Osteoblast (primary cell): ENCODE measurements around the gene PRKAG2. TPM values are rescaled to one million over a fixed set of nuclear protein-coding genes. Genes with fewer than 3 reads are reported as not detected.
"Not testable (repeated sequence)": the region's sequence is repeated elsewhere in the genome, so short reads cannot be mapped to it uniquely, and the experiment has no call there.

Experiments used
- DNase-seq: peaks from one replicate; pipeline ENCODE4 v3.0.0; 2011; ENCODE audit warnings: low spot score, mixed read lengths; ENCODE audit not compliant: insufficient read length; ENCODE audit errors: missing footprints
- H2AFZ ChIP-seq: 2 replicates; pipeline ENCODE4 v1.6.0; 2011; ENCODE audit warnings: mild to moderate bottlenecking, low read length
- H3K27ac ChIP-seq: 2 replicates; pipeline ENCODE4 v1.5.1; 2011; ENCODE audit warnings: mild to moderate bottlenecking, low read depth, low read length, moderate library complexity
- H3K27me3 ChIP-seq: 2 replicates; pipeline ENCODE4 v1.6.0; 2012; ENCODE audit warnings: mild to moderate bottlenecking, control low read depth, inconsistent platforms, low read length, moderate library complexity; ENCODE audit not compliant: insufficient read depth
- H3K36me3 ChIP-seq: 2 replicates; pipeline ENCODE4 v1.5.1; 2011; ENCODE audit warnings: mild to moderate bottlenecking, low read length, control low read depth, moderate library complexity; ENCODE audit not compliant: insufficient read depth
- H3K4me1 ChIP-seq: 2 replicates; pipeline ENCODE4 v1.5.1; 2011; ENCODE audit warnings: mild to moderate bottlenecking, low read length, control low read depth, moderate library complexity; ENCODE audit not compliant: insufficient read depth
- H3K4me2 ChIP-seq: 2 replicates; pipeline ENCODE4 v1.6.0; 2011; ENCODE audit warnings: mild to moderate bottlenecking, low read length; ENCODE audit not compliant: insufficient read depth
- H3K4me3 ChIP-seq: fragments of 200-600 bp; sonication (generic); 3 replicates; pipeline ENCODE4 v1.5.1; 2012; ENCODE audit warnings: mild to moderate bottlenecking, low read length, inconsistent platforms; ENCODE audit not compliant: insufficient read depth
- H3K79me2 ChIP-seq: 2 replicates; pipeline ENCODE4 v1.6.0; 2012; ENCODE audit warnings: mild to moderate bottlenecking, low read length, control low read depth, inconsistent platforms; ENCODE audit not compliant: insufficient read depth
- H3K9me3 ChIP-seq: 2 replicates; pipeline ENCODE4 v1.5.1; 2011; ENCODE audit warnings: low read depth, low read length, control low read depth
- H4K20me1 ChIP-seq: 2 replicates; pipeline ENCODE4 v1.6.0; 2012; ENCODE audit warnings: mild to moderate bottlenecking, low read length, control low read depth; ENCODE audit not compliant: insufficient read depth
- total RNA-seq: library from RNA; depleted of rRNA; stranded (reverse); fragments of >200 nt; gene quantifications from 2 replicates; pipeline ENCODE4 v1.2.3, GENCODE V29; 2012
- TF ChIP-seq, protein P1 (sequence below): IDR thresholded peaks from 2 replicates; pipeline ENCODE4 v1.5.1; 2011; ENCODE audit warnings: mild to moderate bottlenecking, low read depth, low read length, moderate library complexity; ENCODE audit errors: extremely low read depth

PRKAG2 gene
- total RNA-seq, 1 donor: 20.6 TPM

DNA sequence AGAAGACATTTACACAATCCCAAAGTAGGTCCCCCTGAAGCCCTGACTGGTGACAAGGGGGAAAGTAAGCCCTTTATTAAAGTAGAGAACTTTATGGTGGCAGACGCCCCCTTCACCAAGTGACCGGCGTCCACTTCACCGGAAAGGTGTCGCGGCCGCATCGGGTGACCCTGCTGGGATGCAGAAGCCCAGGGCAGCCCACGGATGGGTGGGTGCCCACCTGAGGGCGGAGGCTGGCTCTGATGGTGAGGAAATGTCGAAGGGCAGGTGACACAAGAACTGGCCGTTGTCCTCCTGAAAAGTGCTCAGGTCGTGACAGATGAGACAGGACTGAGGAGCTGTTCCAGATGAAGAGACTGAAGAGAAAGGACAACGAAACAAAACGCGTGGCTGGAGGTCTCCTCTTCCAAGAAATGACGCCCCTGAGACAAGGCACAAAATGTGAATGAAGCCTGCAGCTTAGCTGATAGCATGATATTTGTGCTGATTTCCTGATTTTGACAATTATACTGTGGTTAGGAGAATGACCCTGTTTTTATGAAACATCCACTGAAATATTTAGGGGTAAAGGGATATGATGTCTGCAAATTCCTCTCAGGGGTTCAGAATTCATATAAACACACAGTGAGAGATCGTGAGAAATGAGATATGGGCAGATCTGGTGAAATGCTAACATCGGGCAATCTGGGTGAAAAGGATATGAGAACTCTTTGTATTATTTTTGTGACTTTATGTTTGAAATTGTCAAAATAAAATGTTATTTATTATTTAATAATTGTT, 123.9 kb downstream of the PRKAG2 start:
- no peak overlapping the region for H3K4me3 ChIP-seq
- no peaks in the 10 kb centered on the region for H3K27me3 ChIP-seq
- H3K9me3 ChIP-seq: no peaks in the 10 kb centered on the region
- H2AFZ ChIP-seq: no peak overlapping the region
- no peaks in the 10 kb centered on the region for H3K36me3 ChIP-seq
- no peaks in the 10 kb centered on the region for H3K79me2 ChIP-seq
- no peak overlapping the region for H3K4me2 ChIP-seq
- H3K4me1 ChIP-seq: peaks cover 47% of the 10 kb centered on the region
- TF ChIP-seq, protein P1, sequence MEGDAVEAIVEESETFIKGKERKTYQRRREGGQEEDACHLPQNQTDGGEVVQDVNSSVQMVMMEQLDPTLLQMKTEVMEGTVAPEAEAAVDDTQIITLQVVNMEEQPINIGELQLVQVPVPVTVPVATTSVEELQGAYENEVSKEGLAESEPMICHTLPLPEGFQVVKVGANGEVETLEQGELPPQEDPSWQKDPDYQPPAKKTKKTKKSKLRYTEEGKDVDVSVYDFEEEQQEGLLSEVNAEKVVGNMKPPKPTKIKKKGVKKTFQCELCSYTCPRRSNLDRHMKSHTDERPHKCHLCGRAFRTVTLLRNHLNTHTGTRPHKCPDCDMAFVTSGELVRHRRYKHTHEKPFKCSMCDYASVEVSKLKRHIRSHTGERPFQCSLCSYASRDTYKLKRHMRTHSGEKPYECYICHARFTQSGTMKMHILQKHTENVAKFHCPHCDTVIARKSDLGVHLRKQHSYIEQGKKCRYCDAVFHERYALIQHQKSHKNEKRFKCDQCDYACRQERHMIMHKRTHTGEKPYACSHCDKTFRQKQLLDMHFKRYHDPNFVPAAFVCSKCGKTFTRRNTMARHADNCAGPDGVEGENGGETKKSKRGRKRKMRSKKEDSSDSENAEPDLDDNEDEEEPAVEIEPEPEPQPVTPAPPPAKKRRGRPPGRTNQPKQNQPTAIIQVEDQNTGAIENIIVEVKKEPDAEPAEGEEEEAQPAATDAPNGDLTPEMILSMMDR: no peak
- H4K20me1 ChIP-seq: no peaks in the 10 kb centered on the region
- DNase-seq: no peak
- H3K27ac ChIP-seq: peak overlapping the region; percentile 80

DNA sequence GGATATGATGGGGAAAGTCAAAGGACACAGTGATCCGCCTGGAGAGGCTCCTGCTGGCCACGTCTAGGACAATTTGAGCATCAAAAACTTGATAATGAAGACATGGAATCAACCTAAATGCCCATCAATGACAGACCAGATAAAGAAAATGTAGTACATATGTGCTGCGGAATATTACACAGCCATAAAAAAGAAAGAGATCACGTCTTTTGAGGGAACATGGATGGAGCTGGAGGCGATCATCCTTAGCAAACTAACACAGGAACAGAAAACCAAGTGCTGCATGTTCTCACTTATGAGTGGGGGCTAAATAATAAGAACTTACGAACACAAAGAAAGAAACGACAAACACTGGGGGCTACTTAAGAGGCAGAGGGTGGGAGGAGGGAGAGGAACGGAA, 124.9 kb downstream of the PRKAG2 start:
- no peaks in the 10 kb centered on the region for H3K36me3 ChIP-seq
- TF ChIP-seq, protein P1: no peak
- H3K4me1 ChIP-seq: peaks cover 42% of the 10 kb centered on the region
- H2AFZ ChIP-seq: no peak overlapping the region
- no peak overlapping the region for H3K4me3 ChIP-seq
- no peak for DNase-seq
- H3K27ac ChIP-seq: no peak overlapping the region
- H4K20me1 ChIP-seq: no peaks in the 10 kb centered on the region
- no peaks in the 10 kb centered on the region for H3K27me3 ChIP-seq
- no peaks in the 10 kb centered on the region for H3K9me3 ChIP-seq
- H3K4me2 ChIP-seq: no peak overlapping the region
- no peaks in the 10 kb centered on the region for H3K79me2 ChIP-seq

DNA sequence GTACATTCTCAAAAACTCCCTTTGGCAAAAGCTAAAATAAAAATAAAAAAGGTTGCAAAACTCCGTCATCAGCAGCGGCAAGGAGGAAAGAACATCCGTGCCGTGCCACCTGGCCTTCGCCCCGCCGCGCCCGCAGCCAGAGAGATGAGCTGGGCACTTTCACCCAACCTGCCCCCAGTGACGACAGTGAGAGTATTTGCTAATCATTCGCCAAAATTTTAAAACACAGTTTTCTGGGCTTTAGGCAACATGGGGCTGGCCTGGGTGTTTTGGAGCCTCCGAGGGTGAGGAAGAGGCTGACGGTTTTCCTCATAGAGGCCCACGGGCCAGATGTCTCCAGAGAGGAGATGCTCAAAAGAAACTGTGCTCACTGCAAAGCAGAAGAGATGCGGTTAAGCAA, 128.2 kb downstream of the PRKAG2 start:
- H3K4me2 ChIP-seq: no peak overlapping the region
- no peak overlapping the region for H2AFZ ChIP-seq
- H3K4me1 ChIP-seq: peaks cover 41% of the 10 kb centered on the region
- no peak overlapping the region for H3K27ac ChIP-seq
- no peaks in the 10 kb centered on the region for H3K79me2 ChIP-seq
- no peaks in the 10 kb centered on the region for H4K20me1 ChIP-seq
- H3K36me3 ChIP-seq: no peaks in the 10 kb centered on the region
- TF ChIP-seq, protein P1: no peak
- H3K27me3 ChIP-seq: no peaks in the 10 kb centered on the region
- H3K9me3 ChIP-seq: no peaks in the 10 kb centered on the region
- H3K4me3 ChIP-seq: no peak overlapping the region
- no peak for DNase-seq

DNA sequence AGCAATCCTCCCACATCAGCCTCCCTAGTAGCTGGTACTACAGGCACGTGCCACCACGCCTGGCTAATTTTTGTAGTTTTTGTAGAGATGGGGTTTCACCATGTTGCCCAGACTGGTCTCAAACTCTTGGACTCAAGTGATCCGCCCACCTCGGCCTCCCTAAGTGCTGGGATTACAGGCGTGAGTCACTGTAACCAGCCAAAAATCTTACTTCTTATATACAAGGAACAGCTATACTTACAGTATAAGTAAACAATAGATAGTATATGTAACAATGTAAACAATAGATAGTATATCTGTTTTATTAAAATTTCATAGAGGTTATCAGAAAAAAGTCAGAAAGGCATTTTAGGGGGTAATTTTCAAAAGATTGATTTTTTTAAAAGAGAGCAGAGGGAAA, 128.9 kb downstream of the PRKAG2 start:
- peaks cover 36% of the 10 kb centered on the region for H3K4me1 ChIP-seq
- not testable (repeated sequence) for H3K36me3 ChIP-seq, H3K9me3 ChIP-seq, H3K4me2 ChIP-seq, H3K4me3 ChIP-seq, H4K20me1 ChIP-seq, H3K27me3 ChIP-seq, H3K79me2 ChIP-seq, DNase-seq, H2AFZ ChIP-seq
- H3K27ac ChIP-seq: peak overlapping the region; percentile 73
